Forelimb muscle (tissue), 1 donor: ENCODE data around the gene PHOSPHO1. TPM values are rescaled to one million over a fixed set of nuclear protein-coding genes. Genes with fewer than 3 reads are reported as not detected.
A peak's percentile ranks its signal among the peaks of the same experiment; 100 is the strongest.
"Not testable (repeated sequence)": the region's sequence is repeated elsewhere in the genome, so short reads cannot be mapped to it uniquely, and the experiment has no call there.

ENCODE experiments used
- DNase-seq: peaks from one replicate; pipeline ENCODE4 v3.0.0-alpha.2; 2013; ENCODE audit warnings: low read depth
- polyA plus RNA-seq: library from polyadenylated mRNA; unstranded; fragments of 120-200 nt; gene quantifications from one replicate; pipeline ENCODE4 v1.2.1, GENCODE V29; 2013; ENCODE audit not compliant: insufficient read length

The PHOSPHO1 gene
- polyA plus RNA-seq, 1 donor, result 18.9 TPM

DNA sequence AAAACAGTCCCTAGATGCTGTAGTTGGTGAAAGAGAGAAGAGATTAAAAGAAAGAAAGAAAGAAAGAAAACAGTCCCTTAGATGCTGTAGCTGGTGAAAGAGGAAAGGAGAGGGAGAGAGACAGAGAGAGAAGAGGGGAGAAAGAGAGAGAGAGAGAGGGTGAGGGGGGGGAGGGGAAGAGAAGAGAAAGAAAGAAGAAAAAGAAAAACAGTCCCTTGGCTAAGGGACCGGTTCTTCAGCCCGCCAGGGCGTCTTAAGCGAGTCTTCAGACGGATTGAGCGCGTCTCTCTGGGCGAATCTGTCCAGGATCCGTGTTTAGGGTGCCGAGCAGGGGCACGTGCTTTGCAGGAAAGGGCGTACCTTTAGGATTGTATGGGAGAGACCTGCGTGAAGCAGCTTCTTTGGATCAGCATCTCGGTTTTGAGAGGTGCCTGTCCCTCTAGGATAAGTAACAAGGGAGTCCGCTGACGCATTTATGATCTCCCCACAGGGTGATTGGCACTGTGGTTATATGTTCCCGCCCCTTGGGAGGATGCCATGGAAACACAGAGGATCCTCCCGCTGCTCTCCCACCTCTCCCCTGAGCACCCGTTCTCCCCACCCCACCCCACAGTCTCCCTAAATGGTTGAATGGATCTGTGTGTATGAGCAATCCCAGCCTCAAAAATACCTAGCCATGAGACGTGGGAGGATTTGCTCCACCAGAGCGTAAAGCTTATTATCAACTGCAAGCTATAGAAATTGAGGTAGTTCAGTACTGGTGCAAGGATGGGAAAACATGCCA lies 36.9 kb downstream of the PHOSPHO1 start:
- DNase-seq, result no peak

DNA sequence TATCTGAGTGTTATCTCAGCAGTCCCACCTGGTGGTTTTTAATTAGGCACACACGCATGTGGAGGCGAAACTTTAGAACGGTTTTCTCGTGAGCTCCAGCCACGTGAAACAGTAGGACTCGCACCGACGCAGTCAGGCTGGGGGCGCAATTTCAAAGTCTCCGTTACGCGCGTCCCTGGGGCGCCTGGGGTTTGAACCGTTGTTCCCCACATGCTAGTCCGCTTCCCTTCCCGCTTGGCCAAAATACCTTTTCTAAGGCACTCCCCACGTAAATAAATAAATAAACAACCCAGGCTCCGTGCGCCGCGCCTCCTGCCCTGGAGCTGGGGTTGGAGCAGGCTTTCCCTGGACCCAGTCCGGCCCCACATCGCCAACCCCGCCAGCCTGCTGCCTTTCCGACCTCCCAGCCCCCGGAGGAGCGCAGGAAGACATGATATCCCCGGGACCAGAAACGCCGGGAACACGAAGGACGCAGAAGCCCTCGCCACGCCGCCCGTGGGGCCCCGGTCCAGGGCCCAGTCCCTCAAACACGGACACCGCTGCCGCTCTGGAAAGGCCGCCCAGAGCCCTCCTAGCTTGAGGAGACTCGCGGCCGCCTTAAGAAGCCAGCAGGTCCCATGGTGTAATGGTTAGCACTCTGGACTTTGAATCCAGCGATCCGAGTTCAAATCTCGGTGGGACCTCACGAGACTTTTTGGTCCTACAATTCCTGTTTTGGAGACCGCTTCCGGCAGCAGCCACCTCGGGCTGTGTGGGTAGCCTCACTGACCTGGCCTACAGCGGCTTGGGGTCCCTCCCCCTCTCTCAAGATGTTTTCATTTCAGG lies 38.5 kb downstream of the PHOSPHO1 start:
- peak; percentile 69 for DNase-seq

DNA sequence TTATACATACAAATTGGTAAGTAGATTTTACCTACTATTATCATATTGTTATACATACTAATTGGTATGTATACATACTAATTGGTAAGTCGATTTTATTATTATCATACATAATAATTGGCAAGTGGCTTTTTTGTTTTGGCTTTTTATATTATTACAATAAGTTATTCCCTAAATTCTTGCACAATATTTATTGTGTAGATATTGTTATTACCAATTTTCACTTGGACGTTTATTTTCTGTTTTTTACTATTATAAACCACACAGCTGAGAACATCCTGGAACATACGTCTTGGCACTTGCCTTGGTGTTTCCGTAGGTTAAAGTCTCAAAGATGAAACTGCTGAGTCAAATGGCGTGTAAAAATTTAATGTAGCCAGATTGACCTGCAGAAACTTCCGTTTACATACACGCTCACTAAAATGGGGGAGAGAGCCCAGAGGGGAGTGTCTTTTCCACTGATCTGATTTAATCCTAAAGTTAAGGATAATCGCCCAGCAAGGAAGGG lies 39.1 kb downstream of the PHOSPHO1 start:
- DNase-seq, result no peak

DNA sequence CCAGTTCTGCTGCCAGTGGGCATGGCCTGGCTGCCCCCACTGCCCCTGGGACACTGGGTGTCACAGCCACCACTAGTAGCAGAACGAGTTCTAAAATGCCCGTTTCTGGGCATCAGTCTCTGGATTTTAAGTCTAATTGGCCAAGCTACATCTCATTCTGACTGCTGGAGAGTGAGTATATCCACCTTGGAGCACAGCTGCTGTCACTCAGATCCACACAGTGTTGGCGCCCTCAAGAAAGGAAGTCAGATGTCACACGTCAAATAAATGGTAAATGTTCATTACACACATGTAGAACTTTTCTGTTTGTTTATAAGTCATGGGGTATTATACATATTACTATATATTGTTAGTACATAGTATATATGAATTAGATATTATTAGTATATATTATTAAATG lies 39.7 kb downstream of the PHOSPHO1 start:
- DNase-seq, result no peak

DNA sequence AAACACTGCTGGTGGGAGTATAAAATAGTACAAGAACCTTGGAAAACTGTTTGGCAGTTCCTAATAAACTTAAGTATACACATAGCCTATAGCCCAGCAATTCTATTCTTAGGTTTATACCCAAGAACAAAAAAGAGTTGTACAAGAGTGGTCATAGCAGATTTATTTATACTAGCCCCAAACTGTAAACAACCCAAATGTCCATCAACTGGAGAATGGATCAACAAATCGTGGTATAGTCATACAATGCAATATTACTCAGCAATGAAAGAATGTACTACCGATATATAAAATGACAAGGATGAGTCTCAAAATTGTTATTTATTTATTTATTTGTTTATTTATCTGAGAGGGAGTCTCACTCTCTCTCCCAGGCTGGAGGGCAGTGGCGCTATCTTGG lies 43.3 kb downstream of the PHOSPHO1 start:
- no peak for DNase-seq

DNA sequence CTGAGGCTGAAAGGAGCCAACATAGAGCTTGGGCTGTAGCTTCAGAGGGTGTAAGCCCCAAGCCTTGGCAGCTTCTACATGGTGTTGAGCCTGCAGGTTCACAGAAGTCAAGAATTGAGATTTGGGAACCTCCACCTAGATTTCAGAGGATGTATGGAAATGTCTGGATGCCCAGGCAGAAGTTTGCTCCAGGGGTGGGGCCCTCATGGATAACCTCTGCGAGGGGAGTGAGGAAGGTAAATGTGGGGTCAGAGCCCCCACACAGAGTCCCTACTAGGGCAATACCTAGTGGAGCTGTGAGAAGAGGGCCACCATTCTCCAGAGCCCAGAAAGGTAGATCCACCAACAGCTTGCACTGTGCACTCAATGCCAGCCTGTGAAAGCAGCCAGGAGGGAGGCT lies 45.2 kb downstream of the PHOSPHO1 start:
- not testable (repeated sequence) for DNase-seq

DNA sequence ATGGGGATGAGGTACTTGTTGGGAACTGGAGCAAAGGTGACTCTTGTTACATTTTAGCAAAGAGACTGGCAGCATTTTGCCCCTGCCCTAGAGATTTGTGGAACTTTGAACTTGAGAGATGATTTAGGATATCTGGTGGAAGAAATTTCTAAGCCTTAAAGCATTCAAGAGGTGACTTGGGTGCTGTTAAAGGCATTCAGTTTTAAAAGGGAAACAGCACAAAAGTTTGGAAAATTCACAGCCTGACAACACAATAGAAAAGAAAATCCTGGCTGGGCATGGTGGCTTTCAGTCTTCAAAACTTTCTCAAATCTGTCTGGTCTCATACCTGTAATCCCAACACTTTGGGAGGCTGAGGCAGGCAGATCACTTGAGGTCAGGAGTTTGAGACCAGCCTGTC lies 46.1 kb downstream of the PHOSPHO1 start:
- DNase-seq, result not testable (repeated sequence)

DNA sequence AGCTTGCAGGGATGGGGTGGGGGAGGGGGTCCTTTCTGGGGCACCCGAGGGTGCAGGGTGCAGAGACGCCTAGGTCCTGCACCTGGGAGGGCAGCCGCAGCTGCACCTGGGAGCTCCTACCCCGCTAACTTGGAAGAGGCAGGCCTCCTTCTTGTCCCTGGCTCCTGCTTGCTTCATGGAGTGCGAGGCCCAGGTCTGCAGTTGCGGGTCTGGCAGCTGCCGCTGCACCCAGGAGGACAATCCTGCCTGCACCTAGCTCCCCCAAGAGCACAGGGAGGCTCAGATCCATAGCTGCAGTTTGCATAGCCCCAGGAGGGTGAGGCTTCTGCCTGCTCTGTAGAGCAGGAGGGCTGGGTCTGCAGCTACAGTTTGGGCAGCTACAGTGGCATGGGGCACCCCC lies 46.8 kb downstream of the PHOSPHO1 start:
- no peak for DNase-seq

DNA sequence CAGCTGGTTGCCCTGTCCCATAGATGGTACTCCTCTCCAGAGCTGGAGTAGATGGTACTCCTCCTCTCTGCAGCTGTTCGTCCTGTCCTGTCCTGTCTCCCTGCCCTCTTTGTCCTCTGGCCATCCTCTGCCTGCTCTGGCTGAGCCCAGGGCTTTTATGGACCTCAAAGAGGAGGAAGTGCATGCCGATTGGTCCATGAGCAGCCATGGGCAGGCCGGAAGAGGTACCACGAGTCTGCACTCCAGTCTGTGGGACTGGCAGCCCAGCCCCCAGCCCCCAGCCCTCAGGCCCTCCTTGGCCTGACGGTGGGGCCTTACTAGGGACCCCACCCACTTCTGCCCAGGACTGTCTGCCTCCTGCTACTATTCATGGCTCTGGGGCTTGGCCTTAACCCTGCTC lies 47.2 kb downstream of the PHOSPHO1 start:
- no peak for DNase-seq

DNA sequence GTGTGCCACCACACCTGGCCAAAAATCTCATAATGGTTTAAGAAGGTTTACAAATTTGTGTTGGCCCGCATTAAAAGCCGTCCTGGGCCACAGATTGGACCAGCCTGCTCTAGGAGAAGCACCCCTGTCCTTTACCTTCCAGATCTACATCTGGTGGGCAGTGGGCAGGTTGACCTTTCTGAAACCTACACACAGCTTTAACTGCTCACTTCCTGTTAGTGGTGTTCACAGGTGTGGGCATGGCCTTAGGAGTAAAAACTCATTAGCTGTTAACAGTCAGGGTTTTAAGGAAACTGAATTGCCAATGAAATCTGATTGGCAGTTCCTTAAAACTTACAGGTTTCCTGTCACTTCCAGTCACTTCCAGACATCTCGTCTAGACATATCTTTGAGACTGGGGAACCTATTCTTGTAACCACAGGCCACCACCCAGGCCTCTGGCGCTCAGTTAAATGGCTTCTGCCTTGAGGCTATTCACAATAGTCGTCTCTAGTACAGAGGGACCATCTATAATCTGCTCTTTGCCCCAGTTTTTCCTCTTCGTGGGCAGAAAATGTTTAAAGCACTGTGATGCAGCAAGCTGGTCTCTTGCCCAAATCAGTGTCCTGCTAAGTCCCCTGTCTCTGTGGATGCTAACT lies 49.5 kb downstream of the PHOSPHO1 start:
- no peak for DNase-seq

DNA sequence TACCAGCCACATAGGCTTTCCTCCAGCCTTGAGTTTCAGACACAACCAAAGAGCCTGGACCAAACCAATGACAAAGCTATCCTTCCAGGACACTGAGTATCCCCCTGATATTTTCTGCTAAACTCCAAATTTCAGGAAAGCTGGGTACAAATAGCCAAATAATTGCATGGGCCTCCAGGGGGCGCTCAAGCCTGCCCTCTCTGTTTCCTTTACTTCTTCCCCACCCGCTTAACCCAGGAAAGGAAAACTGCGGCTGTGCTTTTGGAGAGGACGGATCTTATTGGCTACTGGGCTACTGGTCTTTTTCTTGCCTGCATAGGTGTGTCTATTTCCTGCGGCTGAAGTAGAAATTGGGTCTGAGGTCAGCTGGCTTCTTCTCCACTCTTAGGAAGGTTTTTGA lies 50.3 kb downstream of the PHOSPHO1 start:
- DNase-seq, result no peak

DNA sequence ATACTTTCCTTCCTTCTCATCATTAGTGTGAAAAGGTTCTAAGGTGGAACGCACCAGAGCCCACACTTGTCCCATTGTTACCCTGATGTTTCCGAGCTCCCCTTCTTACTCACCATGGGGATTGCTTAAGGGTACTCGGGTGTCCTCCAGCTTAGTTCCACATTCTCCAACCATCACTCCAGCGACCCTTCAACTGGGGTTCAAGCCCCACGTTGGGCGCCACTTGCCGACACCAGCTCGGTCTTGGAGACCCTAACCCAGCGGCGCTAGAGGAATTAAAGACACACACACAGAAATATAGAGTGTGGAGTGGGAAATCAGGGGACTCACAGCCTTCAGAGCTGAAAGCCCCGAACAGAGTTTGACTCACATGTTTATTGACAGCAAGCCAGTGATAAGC lies 54.6 kb downstream of the PHOSPHO1 start:
- DNase-seq, result not testable (repeated sequence)

Other genes starting within 250 kb of the PHOSPHO1 start
- gene IGF2BP1, start 233.4 kb downstream of the PHOSPHO1 start, polyA plus RNA-seq, result 10.5 TPM
- gene B4GALNT2, start 98.0 kb downstream of the PHOSPHO1 start, polyA plus RNA-seq, result 0.16 TPM
- gene GNGT2, start 20.2 kb downstream of the PHOSPHO1 start, polyA plus RNA-seq, result 1.2 TPM
- gene ABI3, start 20.1 kb downstream of the PHOSPHO1 start, polyA plus RNA-seq, result 3.4 TPM
- gene ZNF652, start 131.5 kb upstream of the PHOSPHO1 start, polyA plus RNA-seq, result 15.1 TPM
- gene PHB1, start 184.1 kb upstream of the PHOSPHO1 start, polyA plus RNA-seq, result 133 TPM